Purkinje cell (primary cell): ENCODE data around the gene N4BP3. TPM values are rescaled to one million over a fixed set of nuclear protein-coding genes. Genes with fewer than 3 reads are reported as not detected.

Experiments used
- polyA plus RNA-seq: library from polyadenylated mRNA; unstranded; fragments of >200 nt; fragmentation: Nextera tagmentation; gene quantifications from 2 replicates; pipeline ENCODE4 v1.2.1, GENCODE V29; 2014

Gene N4BP3
- polyA plus RNA-seq = 0.43 and 0.79 TPM in 2 replicates

DNA sequence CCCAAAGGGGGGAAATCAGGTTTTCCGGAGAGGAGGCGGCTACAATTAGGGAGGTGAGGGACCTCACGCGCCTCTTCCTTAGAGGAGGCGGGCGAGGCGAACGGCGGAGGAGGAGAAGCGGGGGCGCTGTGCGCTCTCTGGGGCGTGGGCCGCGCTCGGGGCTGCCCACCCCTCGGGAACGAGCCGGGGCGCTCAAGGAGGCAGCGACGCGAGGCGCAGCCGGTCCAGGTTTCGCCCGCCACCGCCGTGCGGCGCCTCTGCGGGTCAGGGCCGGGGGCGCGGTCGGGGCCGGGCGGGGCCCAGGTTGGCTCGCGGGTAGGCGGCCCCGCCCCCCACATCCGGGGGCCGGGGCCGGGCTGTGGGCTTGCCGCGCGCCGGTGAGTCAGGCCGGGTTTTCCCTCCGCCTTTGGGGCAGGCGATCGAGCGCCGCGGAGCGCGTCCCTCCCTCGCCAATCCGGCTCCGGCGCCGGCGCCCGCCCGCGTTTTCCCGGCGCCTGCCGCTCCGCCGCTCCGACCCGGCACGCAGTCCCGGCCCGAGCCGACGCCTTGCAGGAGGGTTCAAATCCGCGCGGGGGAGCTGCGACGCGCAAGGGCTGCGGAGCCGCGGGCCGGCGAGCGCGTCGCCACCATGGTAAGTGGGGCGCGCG is at the start of gene N4BP3:
N4BP3 (plus strand) TSS at position 392 of the 647 bp plus-strand sequence. CDS start 6,052 bp downstream, outside the sequence.

GRCh38 chr5:178130576-178131445 is 17.5 kb downstream of the N4BP3 start, which contains the start of gene RMND5B:
TSS of gene RMND5B (plus strand) at chr5:178131014. CDS start at chr5:178138120, 7,106 bp downstream.

GRCh38 chr5:178153530-178154340 is 40.4 kb downstream of the N4BP3 start, which contains the start of gene NHP2:
TSS of gene NHP2 (minus strand) at chr5:178153885. CDS start at chr5:178153817, 68 bp downstream.

Other genes with a start within 250 kb of the N4BP3 start
- not detected in 2 replicates for gene PROP1, start 117.3 kb upstream of the N4BP3 start, polyA plus RNA-seq
- gene RMND5B, start 17.5 kb downstream of the N4BP3 start, polyA plus RNA-seq = 11.4 and 12.2 TPM in 2 replicates
- gene NHP2, start 40.4 kb downstream of the N4BP3 start, polyA plus RNA-seq = 189 and 204 TPM in 2 replicates
- not detected in 2 replicates for gene GMCL2, start 73.8 kb downstream of the N4BP3 start, polyA plus RNA-seq
- 6.7 and 8.6 TPM in 2 replicates for gene HNRNPAB, start 91.0 kb downstream of the N4BP3 start, polyA plus RNA-seq
- gene PHYKPL, start 119.3 kb downstream of the N4BP3 start, polyA plus RNA-seq = 1.6 and 5.2 TPM in 2 replicates